Suprapubic skin (tissue), 4 donors: ENCODE data around the gene ST7.

Experiments used
- POLR2A ChIP-seq, 2 donors: fragments of 450-650 bp; IDR thresholded peaks; one replicate each; pipeline ENCODE4 v1.6.1; 2017; ENCODE audit warnings: antibody characterized with exemption in 2 of 2, mild to moderate bottlenecking in 2 of 2, moderate library complexity in 2 of 2
- POLR2AphosphoS5 ChIP-seq, 3 donors: sonication (generic); formaldehyde crosslinking; IDR thresholded peaks; one replicate each; pipeline ENCODE4 v1.6.1; 2017; ENCODE audit warnings: antibody characterized with exemption in 3 of 3
- TF ChIP-seq, protein P1 (sequence below), 2 donors: fragments of 200-600 bp in 1 of 2; fragments of 450-650 bp in 1 of 2; sonication (generic) in 1 of 2; IDR thresholded peaks; one replicate each; pipeline ENCODE4 v1.5.1; 2016 to 2019; ENCODE audit warnings: antibody characterized with exemption in 2 of 2, mild to moderate bottlenecking in 1 of 2, moderate library complexity in 1 of 2

DNA sequence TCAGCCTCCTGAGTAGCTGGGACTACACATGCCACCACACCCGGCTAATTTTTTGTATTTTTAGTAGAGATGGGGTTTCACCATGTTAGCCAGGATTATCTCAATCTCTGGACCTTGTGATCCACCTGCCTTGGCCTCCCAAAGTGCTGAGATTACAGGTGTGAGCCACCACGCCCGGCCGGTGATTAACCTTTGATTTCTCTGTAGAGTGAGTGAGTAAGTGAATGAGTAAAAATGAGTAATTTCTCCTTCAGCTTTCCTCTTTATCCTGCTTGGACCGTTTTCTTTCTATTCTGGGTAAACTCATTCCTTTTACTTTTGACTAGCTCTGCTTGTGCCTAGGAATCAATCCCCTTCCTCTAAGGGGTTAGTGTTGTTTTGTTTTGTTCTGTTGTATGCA, 36.8 kb downstream of the ST7 start:
- TF ChIP-seq, protein P1, sequence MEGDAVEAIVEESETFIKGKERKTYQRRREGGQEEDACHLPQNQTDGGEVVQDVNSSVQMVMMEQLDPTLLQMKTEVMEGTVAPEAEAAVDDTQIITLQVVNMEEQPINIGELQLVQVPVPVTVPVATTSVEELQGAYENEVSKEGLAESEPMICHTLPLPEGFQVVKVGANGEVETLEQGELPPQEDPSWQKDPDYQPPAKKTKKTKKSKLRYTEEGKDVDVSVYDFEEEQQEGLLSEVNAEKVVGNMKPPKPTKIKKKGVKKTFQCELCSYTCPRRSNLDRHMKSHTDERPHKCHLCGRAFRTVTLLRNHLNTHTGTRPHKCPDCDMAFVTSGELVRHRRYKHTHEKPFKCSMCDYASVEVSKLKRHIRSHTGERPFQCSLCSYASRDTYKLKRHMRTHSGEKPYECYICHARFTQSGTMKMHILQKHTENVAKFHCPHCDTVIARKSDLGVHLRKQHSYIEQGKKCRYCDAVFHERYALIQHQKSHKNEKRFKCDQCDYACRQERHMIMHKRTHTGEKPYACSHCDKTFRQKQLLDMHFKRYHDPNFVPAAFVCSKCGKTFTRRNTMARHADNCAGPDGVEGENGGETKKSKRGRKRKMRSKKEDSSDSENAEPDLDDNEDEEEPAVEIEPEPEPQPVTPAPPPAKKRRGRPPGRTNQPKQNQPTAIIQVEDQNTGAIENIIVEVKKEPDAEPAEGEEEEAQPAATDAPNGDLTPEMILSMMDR (IDR thresholded peaks at IDR 0.05), result no peak
- TF ChIP-seq POLR2A (IDR thresholded peaks at IDR 0.05), result no peak
- TF ChIP-seq POLR2AphosphoS5 (IDR thresholded peaks at IDR 0.05), result no peak
